HCT116 (cell line): Measurements from ENCODE around the gene MAN1A1. TPM values are rescaled to one million over a fixed set of nuclear protein-coding genes. Genes with fewer than 3 reads are reported as not detected.

ENCODE experiments used
- ATAC-seq: fragments of 200-7000 bp; cut with Tn5 transposase; 2 replicates; pipeline ENCODE4 v1.9.1; 2020; ENCODE audit warnings: mild to moderate bottlenecking, moderate library complexity
- BruUV-seq: library from RNA; stranded (reverse); fragments of 400-500 nt; replicated peaks from 2 replicates; lab custom pipeline; 2021; lab: Mats Ljungman, UMichigan
- CTCF ChIA-PET: fragments of 300-600 bp; sonication (Branson Sonifier 250); formaldehyde crosslinking; loops from one replicate; lab custom pipeline; 2021; ENCODE audit warnings: antibody characterized with exemption; lab: Charles Lee
- POLR2A ChIA-PET: fragments of 300-600, 350-600 bp; sonication (Branson Sonifier 250); formaldehyde crosslinking; loops from one replicate; lab custom pipeline; 2021; ENCODE audit warnings: antibody characterized with exemption; lab: Charles Lee
- RAD21 ChIA-PET, 2 experiments: fragments of 300-600 bp; sonication (Branson Sonifier 250); formaldehyde crosslinking; loops; one replicate each; lab custom pipeline; 2023; ENCODE audit warnings: low total read pairs in 2 of 2; ENCODE audit not compliant: uncharacterized antibody in 2 of 2, unreplicated experiment in 2 of 2, low non-redundant PET in 1 of 2; lab: Charles Lee
- DNase-seq: peaks from one replicate; pipeline ENCODE4 v3.0.0-alpha.2; 2010; ENCODE audit warnings: low read depth, low spot score
- H2AFZ ChIP-seq: fragments of 200-600 bp; shearing (Covaris generic), sonication (generic); 2 replicates; pipeline ENCODE4 v1.6.1; 2017; ENCODE audit warnings: low read depth, mixed run types, mixed read lengths, antibody characterized with exemption, low read length; ENCODE audit not compliant: poor library complexity, severe bottlenecking
- H3K27ac ChIP-seq: 2 replicates; pipeline ENCODE4 v1.5.1; 2012; ENCODE audit warnings: low read depth, low read length
- H3K27me3 ChIP-seq: fragments of 200-600 bp; sonication (generic); 2 replicates; pipeline ENCODE4 v1.6.1; 2016; ENCODE audit warnings: mixed run types, low read length, mixed read lengths; ENCODE audit not compliant: insufficient read depth
- H3K36me3 ChIP-seq, 2 experiments: fragments of 200-500 bp in 1 of 2; fragments of 200-600 bp in 1 of 2; sonication (Bioruptor generic) in 1 of 2; sonication (generic) in 1 of 2; 2 replicates each; pipeline versions ENCODE4 v1.5.1 to v1.6.1; 2014 to 2016; ENCODE audit warnings: low read length in 2 of 2, inconsistent platforms in 1 of 2, mixed read lengths in 1 of 2, mixed run types in 1 of 2; ENCODE audit not compliant: insufficient read depth in 2 of 2, control insufficient read depth in 1 of 2
- H3K4me1 ChIP-seq, 2 experiments: fragments of 200-600 bp in 1 of 2; sonication (generic) in 1 of 2; 2 replicates each; pipeline versions ENCODE4 v1.5.1 to v1.6.1; 2012 to 2017; ENCODE audit warnings: low read length in 2 of 2, inconsistent platforms in 1 of 2, mild to moderate bottlenecking in 1 of 2, mixed read lengths in 1 of 2, mixed run types in 1 of 2, moderate library complexity in 1 of 2; ENCODE audit not compliant: insufficient read depth in 2 of 2, control insufficient read depth in 1 of 2
- H3K4me2 ChIP-seq: fragments of 200-600 bp; sonication (generic); 2 replicates; pipeline ENCODE4 v1.6.1; 2017; ENCODE audit warnings: mixed run types, low read length, mixed read lengths
- H3K4me3 ChIP-seq, 2 experiments: fragments of 200-600 bp in 1 of 2; sonication (generic) in 1 of 2; replicated peaks in 1 of 2; 2 replicates each; pipeline ENCODE4 v1.5.1; 2011 to 2016; ENCODE audit warnings: low read length in 2 of 2, control low read depth in 1 of 2, low read depth in 1 of 2, mild to moderate bottlenecking in 1 of 2, mixed read lengths in 1 of 2, mixed run types in 1 of 2
- H3K79me2 ChIP-seq: fragments of 200-600 bp; sonication (generic); 2 replicates; pipeline ENCODE4 v1.6.1; 2017; ENCODE audit warnings: mild to moderate bottlenecking, mixed run types, low read length, moderate library complexity, mixed read lengths; ENCODE audit not compliant: insufficient read depth
- H3K9ac ChIP-seq: fragments of 200-600 bp; sonication (generic); 2 replicates; pipeline ENCODE4 v1.6.1; 2016; ENCODE audit warnings: low read length, mixed read lengths
- H3K9me2 ChIP-seq: fragments of 200-600 bp; sonication (generic), shearing (Covaris generic); 2 replicates; pipeline ENCODE4 v1.6.1; 2017; ENCODE audit warnings: mixed run types, mild to moderate bottlenecking, moderate library complexity; ENCODE audit not compliant: insufficient read depth
- H3K9me3 ChIP-seq, 2 experiments: fragments of 200-500 bp in 1 of 2; fragments of 200-600 bp in 1 of 2; sonication (Bioruptor generic) in 1 of 2; sonication (generic) in 1 of 2; 2 replicates each; pipeline ENCODE4 v1.6.1; 2014 to 2017; ENCODE audit warnings: low read length in 2 of 2, mixed read lengths in 2 of 2, inconsistent platforms in 1 of 2, low read depth in 1 of 2, mild to moderate bottlenecking in 1 of 2, mixed run types in 1 of 2, moderate library complexity in 1 of 2; ENCODE audit not compliant: control insufficient read depth in 1 of 2, insufficient read depth in 1 of 2
- H4K20me1 ChIP-seq: fragments of 200-600 bp; sonication (generic), shearing (Covaris generic); 2 replicates; pipeline ENCODE4 v1.6.1; 2017; ENCODE audit warnings: mixed run types, mild to moderate bottlenecking, moderate library complexity; ENCODE audit not compliant: insufficient read depth
- CBX3 ChIP-seq: IDR thresholded peaks from 2 replicates; pipeline ENCODE4 v1.6.1; 2012; ENCODE audit warnings: low read depth
- CEBPB ChIP-seq: IDR thresholded peaks from 2 replicates; pipeline ENCODE4 v1.6.1; 2012; ENCODE audit warnings: low read depth
- EZH2 ChIP-seq: fragments of 200-600 bp; sonication (generic); IDR thresholded peaks from 2 replicates; pipeline ENCODE4 v1.6.1; 2017; ENCODE audit warnings: antibody characterized with exemption, mixed run types
- EZH2phosphoT487 ChIP-seq: fragments of 200-600 bp; IDR thresholded peaks from 2 replicates; pipeline ENCODE4 v1.6.1; 2018; ENCODE audit warnings: antibody characterized with exemption, borderline replicate concordance
- SIN3A ChIP-seq: IDR thresholded peaks from 2 replicates; pipeline ENCODE4 v1.6.1; 2012; ENCODE audit warnings: low read depth
- SP1 ChIP-seq: IDR thresholded peaks from 2 replicates; pipeline ENCODE4 v1.6.1; 2012; ENCODE audit warnings: low read depth
- TCF7L2 ChIP-seq: IDR thresholded peaks from 2 replicates; pipeline ENCODE4 v1.7.0; 2011; ENCODE audit warnings: borderline replicate concordance, inconsistent platforms; ENCODE audit not compliant: insufficient read depth, insufficient read length; ENCODE audit errors: extremely low read depth
- YY1 ChIP-seq: IDR thresholded peaks from 2 replicates; pipeline ENCODE4 v1.6.1; 2011; ENCODE audit warnings: low read length, low read depth, moderate library complexity, mild to moderate bottlenecking; ENCODE audit not compliant: insufficient replicate concordance; ENCODE audit errors: extremely low read depth
- ZFX ChIP-seq: fragments of 450-650 bp; IDR thresholded peaks from 2 replicates; pipeline ENCODE4 v1.6.1; 2017
- ZNF274 ChIP-seq: fragments of 200-500 bp; sonication (Bioruptor generic); IDR thresholded peaks from 2 replicates; pipeline ENCODE4 v1.6.1; 2014; ENCODE audit warnings: mild to moderate bottlenecking, low read depth, low read length, inconsistent platforms
- intact Hi-C: fragments of 100-400 bp; cut with micrococcal nuclease; formaldehyde crosslinking; loops from 2 replicates; pipeline ENCODE4 v1.10.0; 2022
- total RNA-seq: library from RNA; stranded (reverse); gene quantifications from one replicate; pipeline ENCODE4 v1.2.1, GENCODE V29; 2021; ENCODE audit not compliant: unreplicated experiment
- TF ChIP-seq, protein P1 (sequence below): IDR thresholded peaks from 2 replicates; pipeline ENCODE4 v1.6.1; 2011; ENCODE audit warnings: mild to moderate bottlenecking, low read length, moderate library complexity; ENCODE audit not compliant: insufficient replicate concordance; ENCODE audit errors: extremely low read depth
- TF ChIP-seq, protein P2 (sequence below): IDR thresholded peaks from 2 replicates; pipeline ENCODE4 v1.6.1; 2012

MAN1A1 gene
- total RNA-seq, 1 experiment from 2014 or later, result 46.0 TPM

DNA sequence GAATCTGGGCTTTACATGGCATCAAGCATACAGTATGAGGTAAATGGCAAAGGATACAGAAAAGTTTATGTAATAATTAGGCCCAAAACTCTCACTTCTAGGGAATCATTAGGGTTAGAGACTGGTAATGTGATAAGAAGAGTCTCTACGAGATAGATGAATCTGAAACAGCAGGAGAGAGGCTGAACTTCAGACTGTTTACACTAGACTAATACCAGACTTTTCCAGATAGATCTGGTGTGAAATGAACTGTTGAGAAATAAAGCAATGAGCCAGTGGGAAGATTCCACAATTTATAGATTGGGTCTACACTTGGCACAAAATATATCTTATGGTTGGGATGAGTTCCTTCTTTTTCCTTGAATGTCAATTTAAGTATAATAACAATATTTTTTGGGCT is 134.3 kb downstream of the MAN1A1 start:
- CTCF ChIA-PET, result no interaction called here
- no peak overlapping the region for H3K27ac ChIP-seq
- H3K4me3 ChIP-seq, result no peak overlapping the region
- no TSS peak for BruUV-seq
- no peaks in the 10 kb centered on the region; the same call in 1 of the 2 replicates for H4K20me1 ChIP-seq
- intact Hi-C loops, result no loop called here
- no peaks in the 10 kb centered on the region for H3K36me3 ChIP-seq
- POLR2A ChIA-PET, result no interaction called here
- H3K79me2 ChIP-seq, result no peaks in the 10 kb centered on the region
- RAD21 ChIA-PET, result no interaction called here
- H3K4me1 ChIP-seq, result peaks cover 0 to 5% of the 10 kb centered on the region in 2 experiments; a peak in 1 of 4 replicates
- H3K27me3 ChIP-seq, result no peaks in the 10 kb centered on the region
- no peaks in the 10 kb centered on the region for H3K9me3 ChIP-seq
- no peak for DNase-seq
- TF ChIP-seq, protein P1, sequence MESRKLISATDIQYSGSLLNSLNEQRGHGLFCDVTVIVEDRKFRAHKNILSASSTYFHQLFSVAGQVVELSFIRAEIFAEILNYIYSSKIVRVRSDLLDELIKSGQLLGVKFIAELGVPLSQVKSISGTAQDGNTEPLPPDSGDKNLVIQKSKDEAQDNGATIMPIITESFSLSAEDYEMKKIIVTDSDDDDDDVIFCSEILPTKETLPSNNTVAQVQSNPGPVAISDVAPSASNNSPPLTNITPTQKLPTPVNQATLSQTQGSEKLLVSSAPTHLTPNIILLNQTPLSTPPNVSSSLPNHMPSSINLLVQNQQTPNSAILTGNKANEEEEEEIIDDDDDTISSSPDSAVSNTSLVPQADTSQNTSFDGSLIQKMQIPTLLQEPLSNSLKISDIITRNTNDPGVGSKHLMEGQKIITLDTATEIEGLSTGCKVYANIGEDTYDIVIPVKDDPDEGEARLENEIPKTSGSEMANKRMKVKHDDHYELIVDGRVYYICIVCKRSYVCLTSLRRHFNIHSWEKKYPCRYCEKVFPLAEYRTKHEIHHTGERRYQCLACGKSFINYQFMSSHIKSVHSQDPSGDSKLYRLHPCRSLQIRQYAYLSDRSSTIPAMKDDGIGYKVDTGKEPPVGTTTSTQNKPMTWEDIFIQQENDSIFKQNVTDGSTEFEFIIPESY, result no peak
- TF ChIP-seq CEBPB, result no peak
- TF ChIP-seq EZH2phosphoT487, result no peak
- TF ChIP-seq TCF7L2, result no peak
- no peak overlapping the region for H3K4me2 ChIP-seq
- no peaks in the 10 kb centered on the region for H3K9me2 ChIP-seq
- H2AFZ ChIP-seq, result no peak overlapping the region
- no peak overlapping the region for H3K9ac ChIP-seq
- no peak for ATAC-seq

DNA sequence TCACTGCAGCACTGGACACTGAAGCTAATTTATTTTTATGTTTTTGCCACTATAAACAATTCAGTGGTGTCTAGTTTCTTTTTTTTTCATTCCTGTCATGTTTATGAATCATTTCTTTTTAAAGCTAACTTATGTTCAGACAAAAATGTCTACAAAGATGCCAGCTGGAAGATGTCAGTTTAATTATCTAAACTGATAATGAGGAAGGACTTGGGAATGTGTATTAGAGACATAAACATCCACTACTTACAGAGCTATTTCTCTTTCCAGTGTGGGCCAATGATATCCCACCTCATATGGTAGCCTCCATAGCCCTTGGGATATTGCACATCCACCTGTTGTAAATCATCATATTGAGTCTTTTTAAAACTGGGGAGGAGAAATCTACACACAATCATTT is 139.0 kb downstream of the MAN1A1 start:
- RAD21 ChIA-PET, result no interaction called here
- Histone ChIP-seq H3K4me1 (peaks cover 13 to 32% of the 10 kb centered on the region in 2 experiments), H3K27ac (no peak overlapping the region), H3K9ac (no peak overlapping the region), H3K4me3 (no peak overlapping the region), H3K9me3 (no peaks in the 10 kb centered on the region), H3K4me2 (no peak overlapping the region), H2AFZ (no peak overlapping the region), H3K27me3 (no peaks in the 10 kb centered on the region), H3K9me2 (no peaks in the 10 kb centered on the region), H3K79me2 (no peaks in the 10 kb centered on the region), H4K20me1 (no peaks in the 10 kb centered on the region; the same call in 1 of the 2 replicates), H3K36me3 (no peaks in the 10 kb centered on the region)
- TF ChIP-seq CBX3 (no peak), SIN3A (no peak), YY1 (no peak), ZFX (no peak), CEBPB (no peak), TCF7L2 (no peak), EZH2 (no peak), ZNF274 (no peak), SP1 (no peak)
- TF ChIP-seq, protein P2, sequence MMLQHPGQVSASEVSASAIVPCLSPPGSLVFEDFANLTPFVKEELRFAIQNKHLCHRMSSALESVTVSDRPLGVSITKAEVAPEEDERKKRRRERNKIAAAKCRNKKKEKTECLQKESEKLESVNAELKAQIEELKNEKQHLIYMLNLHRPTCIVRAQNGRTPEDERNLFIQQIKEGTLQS, result no peak
- no peak for ATAC-seq
- no peak for DNase-seq
- CTCF ChIA-PET, result interaction anchor here (2.0 kb wide), 1 partner anchor 9 kb away, joined by 4 read pairs; no protein-coding TSS in a partner anchor
- intact Hi-C loops, result no loop called here
- no TSS peak for BruUV-seq
- POLR2A ChIA-PET, result interaction anchor here (0.6 kb wide), 1 partner anchor 14 kb away, joined by 4 read pairs; no protein-coding TSS in a partner anchor
